Measurements from ENCODE around the gene CRYAA.
"Not testable (repeated sequence)": the region's sequence is repeated elsewhere in the genome, so short reads cannot be mapped to it uniquely, and the experiment has no call there.

CRYAA gene

GRCh38 chr21:43168708-43169107 is at the start of gene CRYAA:
Gene CRYAA (plus strand): TSS chr21:43169008. CDS start chr21:43169100, 92 bp downstream.
- not testable (repeated sequence) for DNase-seq (ENCODE audit: low spot score)

GRCh38 chr21:43130094-43130493 is 38.7 kb upstream of the CRYAA start:
- DNase-seq (ENCODE audit: low spot score): not testable (repeated sequence)

- not testable (repeated sequence) for DNase-seq (ENCODE audit: low spot score)
Observed at GRCh38 chr21:43134520-43134919, 34.3 kb upstream of the CRYAA start.

GRCh38 chr21:43138944-43139343 is 29.9 kb upstream of the CRYAA start:
- DNase-seq (ENCODE audit: low spot score): not testable (repeated sequence)

- not testable (repeated sequence) for DNase-seq (ENCODE audit: low spot score)
Observed at GRCh38 chr21:43141407-43141806, 27.4 kb upstream of the CRYAA start.

- not testable (repeated sequence) for DNase-seq (ENCODE audit: low spot score)
Observed at GRCh38 chr21:43146637-43147036, 22.2 kb upstream of the CRYAA start.

GRCh38 chr21:43147999-43148398 is 20.8 kb upstream of the CRYAA start:
- DNase-seq (ENCODE audit: low spot score): not testable (repeated sequence)

- DNase-seq (ENCODE audit: low spot score): not testable (repeated sequence)
Observed at GRCh38 chr21:43149344-43149743, 19.5 kb upstream of the CRYAA start.

GRCh38 chr21:43153601-43154000 is 15.2 kb upstream of the CRYAA start:
- not testable (repeated sequence) for DNase-seq (ENCODE audit: low spot score)

GRCh38 chr21:43159279-43160175 is 9.3 kb upstream of the CRYAA start:
- not testable (repeated sequence) for DNase-seq (ENCODE audit: low spot score)

GRCh38 chr21:43161826-43162707 is 6.7 kb upstream of the CRYAA start:
- not testable (repeated sequence) for DNase-seq (ENCODE audit: low spot score)

GRCh38 chr21:43162708-43163205 is 6.1 kb upstream of the CRYAA start:
- DNase-seq (ENCODE audit: low spot score): not testable (repeated sequence)

GRCh38 chr21:43164823-43165222 is 4.0 kb upstream of the CRYAA start:
- not testable (repeated sequence) for DNase-seq (ENCODE audit: low spot score)

GRCh38 chr21:43165734-43166133 is 3.1 kb upstream of the CRYAA start:
- not testable (repeated sequence) for DNase-seq (ENCODE audit: low spot score)

GRCh38 chr21:43169230-43169886 is 550 bp downstream of the CRYAA start:
- DNase-seq (ENCODE audit: low spot score): not testable (repeated sequence)

- not testable (repeated sequence) for DNase-seq (ENCODE audit: low spot score)
Observed at GRCh38 chr21:43169891-43170290, 1.1 kb downstream of the CRYAA start.

- DNase-seq (ENCODE audit: low spot score): not testable (repeated sequence)
Observed at GRCh38 chr21:43172812-43173211, 4.0 kb downstream of the CRYAA start.

- DNase-seq (ENCODE audit: low spot score): not testable (repeated sequence)
Observed at GRCh38 chr21:43173438-43173837, 4.6 kb downstream of the CRYAA start.

- DNase-seq (ENCODE audit: low spot score): not testable (repeated sequence)
Observed at GRCh38 chr21:43173930-43174329, 5.1 kb downstream of the CRYAA start.

GRCh38 chr21:43174998-43175397 is 6.2 kb downstream of the CRYAA start:
- not testable (repeated sequence) for DNase-seq (ENCODE audit: low spot score)

GRCh38 chr21:43176621-43177020 is 7.8 kb downstream of the CRYAA start:
- not testable (repeated sequence) for DNase-seq (ENCODE audit: low spot score)

Data from cerebellar cortex (tissue), 1 donor.